NCI-H1694 treated with DMSO at 0.1 percent for 48 hours (cell line): ENCODE results near the gene RPL28.
"Not testable (repeated sequence)": the region's sequence is repeated elsewhere in the genome, so short reads cannot be mapped to it uniquely, and the experiment has no call there.

Experiments used
- DNase-seq: peaks from one replicate; lab custom pipeline; 2025; lab: John Stamatoyannopoulos, UW

RPL28 gene

GRCh38 chr19:55426042-55426441 is 40.3 kb downstream of the RPL28 start:
- no peak for DNase-seq

GRCh38 chr19:55431183-55431582 is 45.5 kb downstream of the RPL28 start:
- no peak for DNase-seq

- DNase-seq: no peak
Observed at GRCh38 chr19:55432241-55432959, 46.7 kb downstream of the RPL28 start.

GRCh38 chr19:55433292-55433691 is 47.6 kb downstream of the RPL28 start:
- DNase-seq: no peak

- no peak for DNase-seq
Observed at GRCh38 chr19:55434356-55434919, 48.7 kb downstream of the RPL28 start.

GRCh38 chr19:55435020-55435419 is 49.3 kb downstream of the RPL28 start:
- DNase-seq: no peak

- DNase-seq: no peak
Observed at GRCh38 chr19:55436847-55437246, 51.1 kb downstream of the RPL28 start.

GRCh38 chr19:55437410-55437809 is 51.7 kb downstream of the RPL28 start:
- no peak for DNase-seq

- no peak for DNase-seq
Observed at GRCh38 chr19:55439052-55439451, 53.3 kb downstream of the RPL28 start.

- DNase-seq: no peak
Observed at GRCh38 chr19:55440411-55441105, 54.8 kb downstream of the RPL28 start.

GRCh38 chr19:55441319-55441691 is 55.6 kb downstream of the RPL28 start:
- DNase-seq: no peak

- no peak for DNase-seq
Observed at GRCh38 chr19:55441692-55442321, 56.1 kb downstream of the RPL28 start.

GRCh38 chr19:55442372-55442961 is 56.7 kb downstream of the RPL28 start:
- no peak for DNase-seq

- peak; percentile 19 for DNase-seq
Observed at GRCh38 chr19:55443045-55443823, 57.5 kb downstream of the RPL28 start, which contains the start of gene SHISA7. TSS of gene SHISA7 (minus strand) at chr19:55443300. CDS start at chr19:55442863, 437 bp downstream.

- DNase-seq: no peak
Observed at GRCh38 chr19:55443824-55444480, 58.2 kb downstream of the RPL28 start.

- no peak for DNase-seq
Observed at GRCh38 chr19:55444646-55445045, 58.9 kb downstream of the RPL28 start.

GRCh38 chr19:55446060-55446459 is 60.3 kb downstream of the RPL28 start:
- no peak for DNase-seq

- peak; percentile 31 for DNase-seq
Observed at GRCh38 chr19:55447421-55448174, 61.9 kb downstream of the RPL28 start.

- not testable (repeated sequence) for DNase-seq
Observed at GRCh38 chr19:55448175-55448490, 62.4 kb downstream of the RPL28 start.

GRCh38 chr19:55449469-55449868 is 63.7 kb downstream of the RPL28 start:
- DNase-seq: no peak
